ENCODE results near the gene OSBPL8. TPM values are rescaled to one million over a fixed set of nuclear protein-coding genes. Genes with fewer than 3 reads are reported as not detected.

The OSBPL8 gene
- total and polyA plus RNA-seq, 2 donors (not counting 1 experiment from before 2014, with no cell fraction given) = 11.1 to 112 TPM

- no peaks in the 10 kb centered on the region for H3K27me3 ChIP-seq (replicated peaks in 1 of 4; ENCODE audit: control extremely low read depth in 1 of 4, control insufficient read depth in 3 of 4, insufficient read depth in 4 of 4, low read length in 3 of 4)
- peaks cover 73% of the 10 kb centered on the region for H3K4me1 Mint-ChIP-seq
- H3K4me1 ChIP-seq (ENCODE audit: control insufficient read depth in 2 of 2, insufficient read depth in 2 of 2, low read length in 2 of 2) = peaks cover 28 to 46% of the 10 kb centered on the region in 2 donors
- no peak overlapping the region for H2AFZ ChIP-seq (ENCODE audit: insufficient read depth, low read depth, low read length, poor library complexity, severe bottlenecking)
- H3K79me2 ChIP-seq (ENCODE audit: control insufficient read depth, insufficient read depth, low read length) = peaks cover 100% of the 10 kb centered on the region
- H3K4me3 Mint-ChIP-seq = no peak overlapping the region
- H3K27ac Mint-ChIP-seq = no peak overlapping the region
- no peaks in the 10 kb centered on the region for H3K27me3 Mint-ChIP-seq
- no peaks in the 10 kb centered on the region for H3K9me3 ChIP-seq (ENCODE audit: control extremely low read depth in 1 of 3, control insufficient read depth in 2 of 3, insufficient read depth in 1 of 3, low read length in 2 of 3)
- ChIA-PET POLR2A (no interaction called here), CTCF (no interaction called here)
- H3K36me3 ChIP-seq (replicated peaks in 1 of 2; ENCODE audit: control extremely low read depth in 1 of 2, control insufficient read depth in 1 of 2, extremely low read depth in 1 of 2, insufficient read depth in 2 of 2, low read length in 1 of 2) = no peaks in the 10 kb centered on the region
- H3K9me3 Mint-ChIP-seq (ENCODE audit: insufficient read depth) = no peaks in the 10 kb centered on the region
- TF ChIP-seq CTCF (IDR thresholded peaks at IDR 0.05) (no peak), EZH2 (IDR thresholded peaks at IDR 0.05; ENCODE audit: borderline replicate concordance, insufficient read depth, low read depth, low read length, poor library complexity, severe bottlenecking) (no peak)
- intact Hi-C loops (cut with micrococcal nuclease) = loop anchor here (2.0 kb wide), 1 partner anchor 14 kb away; no protein-coding TSS in a partner anchor
- no peak for ATAC-seq (ENCODE audit: low read depth)
- DNase-seq = no peak
- peaks cover 77% of the 10 kb centered on the region for H4K20me1 ChIP-seq (ENCODE audit: control insufficient read depth, insufficient read depth, low read length, poor library complexity, severe bottlenecking)
- no peak overlapping the region for H3K4me2 ChIP-seq (replicated peaks; ENCODE audit: low read depth, low read length, poor library complexity, severe bottlenecking)
- WGBS (ENCODE audit: insufficient coverage) = no CpG with 5 or more reads among the region's 3 CpGs
- H3K4me3 ChIP-seq (ENCODE audit: control extremely low read depth in 1 of 5, extremely low read depth in 1 of 5, insufficient read depth in 1 of 5, low read depth in 2 of 5, low read length in 4 of 5) = no peak overlapping the region
- no peak overlapping the region for H3K27ac ChIP-seq (ENCODE audit: low read length in 2 of 2)
- H3K9ac ChIP-seq (ENCODE audit: low read length) = no peak overlapping the region
Measured at GRCh38 chr12:76546889-76547288, 12.7 kb downstream of the OSBPL8 start.

- TF ChIP-seq EZH2 (IDR thresholded peaks at IDR 0.05; ENCODE audit: borderline replicate concordance, insufficient read depth, low read depth, low read length, poor library complexity, severe bottlenecking) (no peak), CTCF (IDR thresholded peaks at IDR 0.05) (no peak)
- no peaks in the 10 kb centered on the region for H3K9me3 ChIP-seq (ENCODE audit: control extremely low read depth in 1 of 3, control insufficient read depth in 2 of 3, insufficient read depth in 1 of 3, low read length in 2 of 3)
- Mint-ChIP-seq H3K9me3 (ENCODE audit: insufficient read depth) (no peaks in the 10 kb centered on the region), H3K4me1 (peaks cover 68% of the 10 kb centered on the region), H3K27me3 (no peaks in the 10 kb centered on the region), H3K27ac (no peak overlapping the region), H3K4me3 (no peak overlapping the region)
- no peaks in the 10 kb centered on the region for H3K36me3 ChIP-seq (replicated peaks in 1 of 2; ENCODE audit: control extremely low read depth in 1 of 2, control insufficient read depth in 1 of 2, extremely low read depth in 1 of 2, insufficient read depth in 2 of 2, low read length in 1 of 2)
- DNase-seq (no peak), ATAC-seq (ENCODE audit: low read depth) (no peak)
- ChIA-PET POLR2A (no interaction called here), CTCF (no interaction called here)
- H3K79me2 ChIP-seq (ENCODE audit: control insufficient read depth, insufficient read depth, low read length) = peaks cover 99% of the 10 kb centered on the region
- no peak overlapping the region for H2AFZ ChIP-seq (ENCODE audit: insufficient read depth, low read depth, low read length, poor library complexity, severe bottlenecking)
- no peak overlapping the region for H3K4me2 ChIP-seq (replicated peaks; ENCODE audit: low read depth, low read length, poor library complexity, severe bottlenecking)
- no CpG with 5 or more reads among the region's 1 CpG for whole genome bisulfite sequencing (ENCODE audit: insufficient coverage)
- intact Hi-C loops (cut with micrococcal nuclease) = no loop called here
- H4K20me1 ChIP-seq (ENCODE audit: control insufficient read depth, insufficient read depth, low read length, poor library complexity, severe bottlenecking) = peaks cover 70% of the 10 kb centered on the region
- no peak overlapping the region for H3K4me3 ChIP-seq (ENCODE audit: control extremely low read depth in 1 of 5, extremely low read depth in 1 of 5, insufficient read depth in 1 of 5, low read depth in 2 of 5, low read length in 4 of 5)
- H3K9ac ChIP-seq (ENCODE audit: low read length) = no peak overlapping the region
- H3K27ac ChIP-seq (ENCODE audit: low read length in 2 of 2) = no peak overlapping the region
- peaks cover 14 to 32% of the 10 kb centered on the region in 2 donors for H3K4me1 ChIP-seq (ENCODE audit: control insufficient read depth in 2 of 2, insufficient read depth in 2 of 2, low read length in 2 of 2)
- no peaks in the 10 kb centered on the region for H3K27me3 ChIP-seq (replicated peaks in 1 of 4; ENCODE audit: control extremely low read depth in 1 of 4, control insufficient read depth in 3 of 4, insufficient read depth in 4 of 4, low read length in 3 of 4)
Measured at GRCh38 chr12:76545486-76545885, 14.1 kb downstream of the OSBPL8 start.

All from B cell (primary cell).